Breast epithelium (tissue), 3 donors: ENCODE measurements around the gene KLF17.

Source experiments
- POLR2A ChIP-seq: fragments of 450-650 bp; IDR thresholded peaks from one replicate; pipeline ENCODE4 v1.6.1; 2016; ENCODE audit warnings: antibody characterized with exemption, mild to moderate bottlenecking, moderate library complexity
- TF ChIP-seq, protein P1 (sequence below), 3 donors: fragments of 450-650 bp; IDR thresholded peaks; one replicate each; pipeline ENCODE4 v1.5.1; 2016 to 2017; ENCODE audit warnings: antibody characterized with exemption in 3 of 3, mild to moderate bottlenecking in 3 of 3, moderate library complexity in 3 of 3

DNA sequence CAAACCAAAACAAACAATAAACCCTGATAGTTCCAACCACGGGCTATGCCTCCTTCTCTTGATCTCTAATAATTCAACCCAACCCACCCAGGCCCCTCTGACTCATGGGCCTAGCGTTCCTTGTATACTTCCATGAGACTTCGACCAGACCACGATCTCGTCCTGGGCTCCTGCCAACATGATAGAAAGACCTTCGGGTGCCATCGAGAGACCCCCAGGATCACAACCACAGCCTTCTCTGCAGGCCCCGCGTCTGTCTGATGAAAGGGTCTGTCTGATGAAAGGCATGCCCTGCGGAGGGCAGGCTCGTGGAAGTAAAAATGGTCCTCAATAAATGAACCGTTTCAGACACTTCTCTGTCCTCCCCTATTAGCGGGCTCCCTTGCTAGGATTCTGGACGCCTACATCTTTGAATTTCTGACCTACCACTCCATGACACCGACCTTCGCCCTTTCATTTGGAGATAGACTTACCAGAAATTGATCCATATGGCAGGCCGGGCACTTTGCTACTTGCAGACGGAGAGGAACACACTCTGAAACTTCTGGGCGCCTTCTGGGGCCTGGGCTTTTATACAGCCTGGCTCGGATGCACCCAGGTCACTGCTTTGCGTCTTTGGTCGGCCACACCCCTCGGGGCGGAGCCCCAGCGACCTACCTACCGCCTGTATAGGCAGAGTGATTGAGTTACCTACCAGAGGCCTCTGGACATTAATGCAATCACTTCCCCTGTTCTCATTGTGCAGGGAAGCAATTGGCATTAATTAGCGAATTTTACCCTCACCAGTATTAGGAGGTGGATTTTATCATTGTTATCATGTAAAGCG is 28.1 kb downstream of the KLF17 start:
- TF ChIP-seq, protein P1, sequence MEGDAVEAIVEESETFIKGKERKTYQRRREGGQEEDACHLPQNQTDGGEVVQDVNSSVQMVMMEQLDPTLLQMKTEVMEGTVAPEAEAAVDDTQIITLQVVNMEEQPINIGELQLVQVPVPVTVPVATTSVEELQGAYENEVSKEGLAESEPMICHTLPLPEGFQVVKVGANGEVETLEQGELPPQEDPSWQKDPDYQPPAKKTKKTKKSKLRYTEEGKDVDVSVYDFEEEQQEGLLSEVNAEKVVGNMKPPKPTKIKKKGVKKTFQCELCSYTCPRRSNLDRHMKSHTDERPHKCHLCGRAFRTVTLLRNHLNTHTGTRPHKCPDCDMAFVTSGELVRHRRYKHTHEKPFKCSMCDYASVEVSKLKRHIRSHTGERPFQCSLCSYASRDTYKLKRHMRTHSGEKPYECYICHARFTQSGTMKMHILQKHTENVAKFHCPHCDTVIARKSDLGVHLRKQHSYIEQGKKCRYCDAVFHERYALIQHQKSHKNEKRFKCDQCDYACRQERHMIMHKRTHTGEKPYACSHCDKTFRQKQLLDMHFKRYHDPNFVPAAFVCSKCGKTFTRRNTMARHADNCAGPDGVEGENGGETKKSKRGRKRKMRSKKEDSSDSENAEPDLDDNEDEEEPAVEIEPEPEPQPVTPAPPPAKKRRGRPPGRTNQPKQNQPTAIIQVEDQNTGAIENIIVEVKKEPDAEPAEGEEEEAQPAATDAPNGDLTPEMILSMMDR (IDR thresholded peaks at IDR 0.05) = no peak
- TF ChIP-seq POLR2A = no peak
